Liver (tissue), 9 donors: ENCODE data around the gene APOB. TPM values are rescaled to one million over a fixed set of nuclear protein-coding genes. Genes with fewer than 3 reads are reported as not detected.
A peak's percentile ranks its signal among the peaks of the same experiment; 100 is the strongest.

ENCODE experiments used
- DNase-seq: peaks from one replicate; pipeline ENCODE4 v3.0.0-alpha.2; 2017; ENCODE audit warnings: low spot score
- H3K27ac ChIP-seq, 2 donors: one replicate each; pipeline ENCODE4 v1.7.0; 2013; ENCODE audit warnings: inconsistent platforms in 2 of 2, low read length in 2 of 2, control low read depth in 1 of 2, low read depth in 1 of 2, mild to moderate bottlenecking in 1 of 2
- H3K27me3 ChIP-seq, 4 donors: one replicate each; pipeline versions ENCODE4 v1.6.1 to v1.7.0; 2013; ENCODE audit warnings: low read length in 3 of 4, inconsistent platforms in 1 of 4, mild to moderate bottlenecking in 1 of 4, moderate library complexity in 1 of 4; ENCODE audit not compliant: control insufficient read depth in 4 of 4, insufficient read depth in 4 of 4
- H3K36me3 ChIP-seq, 4 donors: one replicate each; pipeline versions ENCODE4 v1.6.1 to v1.7.0; 2013; ENCODE audit warnings: low read length in 3 of 4, mild to moderate bottlenecking in 3 of 4, low read depth in 1 of 4, moderate library complexity in 1 of 4; ENCODE audit not compliant: control insufficient read depth in 4 of 4, insufficient read depth in 3 of 4
- H3K4me1 ChIP-seq, 4 donors: one replicate each; pipeline versions ENCODE4 v1.6.1 to v1.7.0; 2013; ENCODE audit warnings: low read length in 3 of 4, mild to moderate bottlenecking in 3 of 4, moderate library complexity in 1 of 4; ENCODE audit not compliant: control insufficient read depth in 4 of 4, insufficient read depth in 4 of 4
- H3K4me3 ChIP-seq, 3 donors: one replicate each; pipeline versions ENCODE4 v1.6.1 to v1.7.0; 2013; ENCODE audit warnings: low read length in 3 of 3, control low read depth in 1 of 3, low read depth in 1 of 3, mild to moderate bottlenecking in 1 of 3
- H3K9ac ChIP-seq, 2 donors: one replicate each; pipeline ENCODE4 v1.7.0; 2013; ENCODE audit warnings: low read length in 2 of 2, mild to moderate bottlenecking in 2 of 2, moderate library complexity in 2 of 2, control low read depth in 1 of 2, low read depth in 1 of 2
- H3K9me3 ChIP-seq, 4 donors: one replicate each; pipeline versions ENCODE4 v1.6.1 to v1.7.0; 2013; ENCODE audit warnings: low read length in 3 of 4; ENCODE audit not compliant: control insufficient read depth in 4 of 4
- EGR1 ChIP-seq, 2 donors: IDR thresholded peaks; 2 replicates each; pipeline ENCODE4 v1.6.1; 2016 to 2018; ENCODE audit warnings: antibody characterized with exemption in 2 of 2, low read depth in 2 of 2
- FOXA1 ChIP-seq: IDR thresholded peaks from 2 replicates; pipeline ENCODE4 v1.6.1; 2016; ENCODE audit warnings: antibody characterized with exemption
- FOXA2 ChIP-seq: IDR thresholded peaks from 2 replicates; pipeline ENCODE4 v1.6.1; 2016; ENCODE audit warnings: antibody characterized with exemption
- HNF4A ChIP-seq, 2 donors: conservative IDR thresholded peaks; 2 replicates each; pipeline ENCODE4 v1.6.1; 2016; ENCODE audit warnings: antibody characterized with exemption in 2 of 2, mild to moderate bottlenecking in 2 of 2
- HNF4G ChIP-seq: IDR thresholded peaks from 2 replicates; pipeline ENCODE4 v1.6.1; 2016; ENCODE audit warnings: antibody characterized with exemption
- NR2F2 ChIP-seq: IDR thresholded peaks from 2 replicates; pipeline ENCODE4 v1.6.1; 2016; ENCODE audit warnings: antibody characterized with exemption
- RAD21 ChIP-seq, 2 donors: IDR thresholded peaks; 2 replicates each; pipeline ENCODE4 v1.6.1; 2016; ENCODE audit warnings: antibody characterized with exemption in 2 of 2, mild to moderate bottlenecking in 2 of 2
- RXRA ChIP-seq, 2 donors: IDR thresholded peaks; 2 replicates each; pipeline ENCODE4 v1.6.1; 2017 to 2018; ENCODE audit warnings: antibody characterized with exemption in 2 of 2, mild to moderate bottlenecking in 1 of 2
- SP1 ChIP-seq: IDR thresholded peaks from 2 replicates; pipeline ENCODE4 v1.6.1; 2018; ENCODE audit warnings: antibody characterized with exemption, mild to moderate bottlenecking
- TAF1 ChIP-seq: conservative IDR thresholded peaks from 2 replicates; pipeline ENCODE4 v1.6.1; 2016; ENCODE audit warnings: antibody characterized with exemption, mild to moderate bottlenecking
- WGBS: extraction: QIAGEN DNeasy Blood & Tissue Kit; methylation state at CpG from one replicate; pipeline ENCODE4 v1.1.7; 2013; 5-methylcytosine and 5-hydroxymethylcytosine counted together
- polyA plus RNA-seq, 2 donors: library from polyadenylated mRNA; stranded (reverse) in 1 of 2; unstranded in 1 of 2; fragments of 200-250 nt in 1 of 2; fragments of >200 nt in 1 of 2; fragmentation: Nextera tagmentation in 1 of 2; extraction: Ambion mirVana in 1 of 2; gene quantifications; one replicate each; pipeline versions ENCODE4 v1.2.1 to v1.2.3, GENCODE V29; 2013 to 2015
- total RNA-seq, 2 donors: library from RNA; depleted of rRNA; stranded (reverse); fragments of >200 nt; gene quantifications; one replicate each; pipeline ENCODE4 v1.2.3, GENCODE V29; 2014
- TF ChIP-seq, protein P1 (sequence below): IDR thresholded peaks from 2 replicates; pipeline ENCODE4 v1.6.1; 2016; ENCODE audit warnings: antibody characterized with exemption, mild to moderate bottlenecking
- TF ChIP-seq, protein P2 (sequence below): fragments of 150-350 bp; IDR thresholded peaks from 2 replicates; pipeline ENCODE4 v1.5.1; 2017; ENCODE audit warnings: improper control_type of control experiment, low read depth, low read length; ENCODE audit not compliant: missing input control
- TF ChIP-seq, protein P3 (sequence below): IDR thresholded peaks from 2 replicates; pipeline ENCODE4 v1.6.1; 2016; ENCODE audit warnings: antibody characterized with exemption
- TF ChIP-seq, protein P4 (sequence below): IDR thresholded peaks from 2 replicates; pipeline ENCODE4 v1.6.1; 2016; ENCODE audit warnings: antibody characterized with exemption
- donor health status: healthy.
- donor health status: healthy.
- donor health status: healthy.
- donor health status: healthy.
- donor health status: healthy.

APOB gene
- total and polyA plus RNA-seq, 4 donors = 431 to 2,949 (median 1,463) TPM

DNA sequence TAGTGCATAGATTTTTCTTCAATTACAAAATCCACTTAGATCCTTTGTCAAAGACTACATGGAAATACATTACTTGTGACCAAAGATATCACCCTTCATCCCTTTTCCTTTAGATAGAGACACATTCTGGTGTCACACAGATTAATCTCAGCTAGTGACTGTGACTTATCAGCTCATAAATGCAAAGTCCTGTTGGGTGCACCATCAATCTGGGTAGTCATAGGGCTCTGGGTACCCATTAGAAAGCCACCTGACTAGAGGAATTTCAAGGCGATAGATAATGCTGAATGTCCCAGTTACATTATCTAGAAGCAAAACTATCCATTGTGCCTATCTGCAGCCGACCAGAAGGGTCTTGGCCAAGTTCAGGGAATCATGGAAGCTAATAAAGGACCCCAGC, 2.6 kb upstream of the APOB start:
- TF ChIP-seq HNF4G = no peak
- TF ChIP-seq FOXA1 = no peak
- WGBS = 70% methylated on average over 2 of the region's 2 CpGs
- H3K27ac ChIP-seq = peak overlapping the region; percentile 78 to 88
- no peak overlapping the region for H3K4me3 ChIP-seq
- peak overlapping the region in 1 of 2 donors; percentile 15 for H3K9ac ChIP-seq
- peaks cover 3 to 26% (median 14%) of the 10 kb centered on the region in 4 donors for H3K4me1 ChIP-seq
- H3K27me3 ChIP-seq = no peaks in the 10 kb centered on the region
- DNase-seq = no peak
- H3K36me3 ChIP-seq = peaks cover 0 to 2% (median under 1%) of the 10 kb centered on the region in 4 donors
- no peaks in the 10 kb centered on the region for H3K9me3 ChIP-seq

DNA sequence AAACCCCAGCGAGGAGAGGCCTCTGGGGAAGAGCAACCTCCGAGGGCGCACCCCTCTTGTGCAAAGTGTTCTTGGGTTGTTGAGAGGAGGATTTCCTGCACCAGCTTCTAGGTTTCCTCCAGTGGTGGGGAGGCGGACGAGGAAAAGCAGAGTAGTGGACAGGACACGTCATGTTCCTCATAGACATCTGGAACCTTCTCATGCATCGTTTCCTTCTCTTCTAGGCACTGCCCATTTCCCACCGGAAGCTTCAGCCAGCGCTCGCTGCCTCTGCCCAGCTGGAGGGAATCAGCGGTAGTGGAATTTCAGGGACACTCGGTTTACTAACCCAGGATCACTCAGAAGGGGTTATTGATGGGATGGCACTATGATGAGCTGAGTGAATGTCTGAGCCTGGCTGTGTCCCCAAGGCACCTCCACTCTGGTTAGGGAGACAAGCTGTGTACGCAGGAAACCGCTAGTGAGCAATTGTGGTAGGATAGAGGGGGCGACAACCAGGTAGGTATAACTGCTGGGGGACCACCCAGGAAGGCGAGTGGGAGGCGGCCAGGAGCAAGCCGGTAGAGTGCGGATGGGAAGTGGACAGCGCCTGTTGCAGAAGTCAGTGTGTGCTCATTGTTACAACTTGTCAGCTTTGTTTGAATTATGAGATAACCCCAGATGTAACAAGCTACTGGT, 960 bp upstream of the APOB start:
- no peaks in the 10 kb centered on the region for H3K27me3 ChIP-seq
- H3K4me3 ChIP-seq = peak overlapping the region; percentile 80 to 90 (median 84)
- H3K4me1 ChIP-seq = peaks cover 3 to 34% (median 14%) of the 10 kb centered on the region in 4 donors
- TF ChIP-seq RXRA (IDR thresholded peaks at IDR 0.05) (no peak), FOXA2 (no peak), NR2F2 (no peak), FOXA1 (no peak), HNF4G (no peak), TAF1 (peak; percentile 57), SP1 (no peak), RAD21 (IDR thresholded peaks at IDR 0.05) (peak in 1 of 2 donors; percentile 21)
- TF ChIP-seq, protein P1, sequence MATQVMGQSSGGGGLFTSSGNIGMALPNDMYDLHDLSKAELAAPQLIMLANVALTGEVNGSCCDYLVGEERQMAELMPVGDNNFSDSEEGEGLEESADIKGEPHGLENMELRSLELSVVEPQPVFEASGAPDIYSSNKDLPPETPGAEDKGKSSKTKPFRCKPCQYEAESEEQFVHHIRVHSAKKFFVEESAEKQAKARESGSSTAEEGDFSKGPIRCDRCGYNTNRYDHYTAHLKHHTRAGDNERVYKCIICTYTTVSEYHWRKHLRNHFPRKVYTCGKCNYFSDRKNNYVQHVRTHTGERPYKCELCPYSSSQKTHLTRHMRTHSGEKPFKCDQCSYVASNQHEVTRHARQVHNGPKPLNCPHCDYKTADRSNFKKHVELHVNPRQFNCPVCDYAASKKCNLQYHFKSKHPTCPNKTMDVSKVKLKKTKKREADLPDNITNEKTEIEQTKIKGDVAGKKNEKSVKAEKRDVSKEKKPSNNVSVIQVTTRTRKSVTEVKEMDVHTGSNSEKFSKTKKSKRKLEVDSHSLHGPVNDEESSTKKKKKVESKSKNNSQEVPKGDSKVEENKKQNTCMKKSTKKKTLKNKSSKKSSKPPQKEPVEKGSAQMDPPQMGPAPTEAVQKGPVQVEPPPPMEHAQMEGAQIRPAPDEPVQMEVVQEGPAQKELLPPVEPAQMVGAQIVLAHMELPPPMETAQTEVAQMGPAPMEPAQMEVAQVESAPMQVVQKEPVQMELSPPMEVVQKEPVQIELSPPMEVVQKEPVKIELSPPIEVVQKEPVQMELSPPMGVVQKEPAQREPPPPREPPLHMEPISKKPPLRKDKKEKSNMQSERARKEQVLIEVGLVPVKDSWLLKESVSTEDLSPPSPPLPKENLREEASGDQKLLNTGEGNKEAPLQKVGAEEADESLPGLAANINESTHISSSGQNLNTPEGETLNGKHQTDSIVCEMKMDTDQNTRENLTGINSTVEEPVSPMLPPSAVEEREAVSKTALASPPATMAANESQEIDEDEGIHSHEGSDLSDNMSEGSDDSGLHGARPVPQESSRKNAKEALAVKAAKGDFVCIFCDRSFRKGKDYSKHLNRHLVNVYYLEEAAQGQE = peak; percentile 75
- TF ChIP-seq, protein P2, sequence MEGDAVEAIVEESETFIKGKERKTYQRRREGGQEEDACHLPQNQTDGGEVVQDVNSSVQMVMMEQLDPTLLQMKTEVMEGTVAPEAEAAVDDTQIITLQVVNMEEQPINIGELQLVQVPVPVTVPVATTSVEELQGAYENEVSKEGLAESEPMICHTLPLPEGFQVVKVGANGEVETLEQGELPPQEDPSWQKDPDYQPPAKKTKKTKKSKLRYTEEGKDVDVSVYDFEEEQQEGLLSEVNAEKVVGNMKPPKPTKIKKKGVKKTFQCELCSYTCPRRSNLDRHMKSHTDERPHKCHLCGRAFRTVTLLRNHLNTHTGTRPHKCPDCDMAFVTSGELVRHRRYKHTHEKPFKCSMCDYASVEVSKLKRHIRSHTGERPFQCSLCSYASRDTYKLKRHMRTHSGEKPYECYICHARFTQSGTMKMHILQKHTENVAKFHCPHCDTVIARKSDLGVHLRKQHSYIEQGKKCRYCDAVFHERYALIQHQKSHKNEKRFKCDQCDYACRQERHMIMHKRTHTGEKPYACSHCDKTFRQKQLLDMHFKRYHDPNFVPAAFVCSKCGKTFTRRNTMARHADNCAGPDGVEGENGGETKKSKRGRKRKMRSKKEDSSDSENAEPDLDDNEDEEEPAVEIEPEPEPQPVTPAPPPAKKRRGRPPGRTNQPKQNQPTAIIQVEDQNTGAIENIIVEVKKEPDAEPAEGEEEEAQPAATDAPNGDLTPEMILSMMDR = no peak
- 34% methylated on average over 20 of the region's 20 CpGs for WGBS
- H3K9ac ChIP-seq = peak overlapping the region; percentile 87 to 97
- peaks cover 0 to 16% (median 7%) of the 10 kb centered on the region in 4 donors for H3K36me3 ChIP-seq
- peak overlapping the region; percentile 92 for H3K27ac ChIP-seq
- no peak for DNase-seq
- no peaks in the 10 kb centered on the region for H3K9me3 ChIP-seq

DNA sequence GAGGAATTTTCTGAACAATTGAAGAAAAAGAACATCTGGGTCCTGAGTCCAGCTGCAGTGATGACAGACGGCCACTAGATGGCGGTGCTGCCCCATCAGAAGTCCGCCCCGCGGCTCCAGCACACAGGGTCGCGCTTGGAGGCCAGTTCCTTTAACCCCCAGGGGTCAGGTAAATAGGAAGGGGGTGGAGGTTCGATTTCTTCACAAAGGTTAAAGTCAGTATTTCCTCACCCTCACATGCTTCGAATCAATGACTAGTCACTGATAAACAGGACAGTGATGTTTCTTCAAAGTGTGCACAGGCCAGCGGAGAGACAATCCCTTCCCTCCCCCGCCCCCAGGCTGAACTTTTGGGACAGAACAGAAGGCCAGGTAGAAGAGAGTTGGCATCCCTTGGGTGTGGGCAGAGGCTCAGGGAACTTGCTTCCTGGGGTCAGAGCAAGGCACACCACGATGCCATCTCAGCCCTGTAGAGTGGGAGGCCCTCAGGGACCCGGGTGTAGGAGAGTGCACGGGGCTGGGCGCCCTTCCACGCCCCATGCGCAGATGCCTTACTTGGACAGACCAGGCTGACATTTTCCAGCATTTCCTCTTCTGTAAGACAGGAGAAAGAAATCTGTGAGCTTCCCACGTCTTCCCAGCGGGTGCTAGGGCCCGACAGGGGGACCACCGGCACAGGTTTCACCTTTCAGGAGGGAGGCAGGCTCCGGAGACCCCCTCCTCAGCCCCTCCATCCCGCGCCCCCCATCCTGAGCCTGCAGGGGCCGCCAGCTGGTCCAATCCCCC, 722 bp downstream of the APOB start:
- peak; percentile 79 for DNase-seq
- Histone ChIP-seq H3K27me3 (no peaks in the 10 kb centered on the region), H3K4me3 (peak overlapping the region; percentile 84 to 91 (median 86)), H3K9me3 (no peaks in the 10 kb centered on the region), H3K4me1 (peaks cover 3 to 46% (median 19%) of the 10 kb centered on the region in 4 donors), H3K36me3 (peaks cover 0 to 24% (median 9%) of the 10 kb centered on the region in 4 donors), H3K9ac (peak overlapping the region; percentile 63 to 99), H3K27ac (peak overlapping the region; percentile 92)
- WGBS = 11% methylated on average over 25 of the region's 25 CpGs
- TF ChIP-seq, protein P3, sequence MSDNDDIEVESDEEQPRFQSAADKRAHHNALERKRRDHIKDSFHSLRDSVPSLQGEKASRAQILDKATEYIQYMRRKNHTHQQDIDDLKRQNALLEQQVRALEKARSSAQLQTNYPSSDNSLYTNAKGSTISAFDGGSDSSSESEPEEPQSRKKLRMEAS = peak; percentile 63
- peak; percentile 87 for TF ChIP-seq TAF1
- peak; percentile 84 for TF ChIP-seq FOXA2
- peak; percentile 92 for TF ChIP-seq HNF4A (conservative IDR thresholded peaks at IDR 0.05)
- TF ChIP-seq, protein P4, sequence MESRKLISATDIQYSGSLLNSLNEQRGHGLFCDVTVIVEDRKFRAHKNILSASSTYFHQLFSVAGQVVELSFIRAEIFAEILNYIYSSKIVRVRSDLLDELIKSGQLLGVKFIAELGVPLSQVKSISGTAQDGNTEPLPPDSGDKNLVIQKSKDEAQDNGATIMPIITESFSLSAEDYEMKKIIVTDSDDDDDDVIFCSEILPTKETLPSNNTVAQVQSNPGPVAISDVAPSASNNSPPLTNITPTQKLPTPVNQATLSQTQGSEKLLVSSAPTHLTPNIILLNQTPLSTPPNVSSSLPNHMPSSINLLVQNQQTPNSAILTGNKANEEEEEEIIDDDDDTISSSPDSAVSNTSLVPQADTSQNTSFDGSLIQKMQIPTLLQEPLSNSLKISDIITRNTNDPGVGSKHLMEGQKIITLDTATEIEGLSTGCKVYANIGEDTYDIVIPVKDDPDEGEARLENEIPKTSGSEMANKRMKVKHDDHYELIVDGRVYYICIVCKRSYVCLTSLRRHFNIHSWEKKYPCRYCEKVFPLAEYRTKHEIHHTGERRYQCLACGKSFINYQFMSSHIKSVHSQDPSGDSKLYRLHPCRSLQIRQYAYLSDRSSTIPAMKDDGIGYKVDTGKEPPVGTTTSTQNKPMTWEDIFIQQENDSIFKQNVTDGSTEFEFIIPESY = peak; percentile 75
- peak; percentile 94 to 97 for TF ChIP-seq RAD21 (IDR thresholded peaks at IDR 0.05)
- peak in 1 of 2 donors; percentile 63 for TF ChIP-seq EGR1 (IDR thresholded peaks at IDR 0.05; ENCODE audit: low read depth in 2 of 2)
- peak; percentile 91 to 93 for TF ChIP-seq RXRA (IDR thresholded peaks at IDR 0.05)
